NCI-H1092 treated with DMSO at 0.1 percent for 48 hours (cell line): ENCODE measurements around the gene RPS18.
A peak's percentile ranks its signal among the peaks of the same experiment; 100 is the strongest.

Experiments used
- DNase-seq: peaks from one replicate; lab custom pipeline; 2025; lab: John Stamatoyannopoulos, UW

Gene RPS18

GRCh38 chr6:33314943-33315792, 43.3 kb downstream of the RPS18 start:
- DNase-seq = no peak

- DNase-seq = no peak
Observed at GRCh38 chr6:33315793-33316602, 44.1 kb downstream of the RPS18 start.

DNA sequence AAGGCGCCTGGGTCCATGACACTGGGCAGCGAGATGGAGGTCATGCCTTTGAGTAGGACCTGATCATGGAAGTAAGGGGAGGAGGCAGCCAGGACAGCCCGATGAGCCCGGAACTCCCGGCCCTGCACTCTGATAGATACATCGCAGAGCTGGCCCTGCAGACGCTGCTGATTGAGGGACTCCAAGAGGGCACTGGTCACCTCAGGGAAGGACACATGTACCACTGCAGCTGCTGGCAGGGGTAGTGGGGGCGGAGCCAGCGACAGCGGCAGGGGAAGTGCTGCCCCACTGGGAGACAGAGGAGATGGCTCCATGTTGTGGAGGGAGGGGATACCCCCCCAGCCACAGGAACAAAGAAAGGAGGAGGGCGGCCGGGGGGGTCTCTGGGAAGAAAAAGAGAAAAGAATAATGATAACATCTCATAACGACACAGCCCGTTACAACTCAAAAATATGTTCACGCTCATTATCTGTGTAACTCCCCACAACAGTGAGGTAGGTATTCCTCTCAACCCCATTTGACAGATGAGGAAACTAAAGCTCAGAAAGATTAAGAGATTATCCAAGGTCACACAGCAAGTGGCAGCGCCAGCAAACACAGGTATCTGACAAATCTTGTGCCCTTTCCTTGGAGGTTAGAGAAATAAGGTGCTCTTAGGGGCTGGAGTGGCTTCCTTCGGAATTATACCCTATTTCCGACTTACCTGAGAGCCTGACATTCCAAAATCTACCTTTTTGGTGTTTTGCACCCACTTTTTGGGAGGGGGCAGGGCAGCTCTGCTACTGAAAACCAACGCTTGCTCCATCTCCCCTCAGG, 44.9 kb downstream of the RPS18 start:
- no peak for DNase-seq

DNA sequence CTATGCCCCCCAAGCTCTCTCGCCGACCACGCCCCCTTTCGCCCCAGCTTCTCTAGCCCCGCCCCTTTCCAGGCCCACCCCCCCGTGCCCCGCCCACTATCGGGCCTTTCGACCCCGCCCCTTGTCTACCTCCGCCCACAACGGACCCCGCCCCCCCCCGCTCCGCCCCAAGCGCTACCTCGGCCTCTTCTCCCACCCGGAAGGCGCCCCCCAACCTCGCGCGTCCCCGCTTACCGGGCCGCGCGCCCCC, 45.5 kb downstream of the RPS18 start:
- DNase-seq = peak; percentile 24

- DNase-seq = peak; percentile 96
Observed at GRCh38 chr6:33317669-33318425, 46.0 kb downstream of the RPS18 start, which contains the start of gene ZBTB22. TSS of gene ZBTB22 (minus strand) at chr6:33317744. CDS start at chr6:33316916, 828 bp downstream.

- DNase-seq = no peak
Observed at GRCh38 chr6:33318426-33319073, 46.7 kb downstream of the RPS18 start.

- DNase-seq = no peak
Observed at GRCh38 chr6:33319939-33320314, 48.1 kb downstream of the RPS18 start.

GRCh38 chr6:33320315-33321181, 48.7 kb downstream of the RPS18 start:
- DNase-seq = no peak

GRCh38 chr6:33321227-33321626, 49.4 kb downstream of the RPS18 start:
- no peak for DNase-seq

GRCh38 chr6:33323623-33323948, 51.7 kb downstream of the RPS18 start:
- DNase-seq = peak; percentile 72

GRCh38 chr6:33324125-33324524, 52.2 kb downstream of the RPS18 start:
- peak; percentile 38 for DNase-seq
